Measurements from ENCODE around the gene MIOS.

Gene MIOS

DNA sequence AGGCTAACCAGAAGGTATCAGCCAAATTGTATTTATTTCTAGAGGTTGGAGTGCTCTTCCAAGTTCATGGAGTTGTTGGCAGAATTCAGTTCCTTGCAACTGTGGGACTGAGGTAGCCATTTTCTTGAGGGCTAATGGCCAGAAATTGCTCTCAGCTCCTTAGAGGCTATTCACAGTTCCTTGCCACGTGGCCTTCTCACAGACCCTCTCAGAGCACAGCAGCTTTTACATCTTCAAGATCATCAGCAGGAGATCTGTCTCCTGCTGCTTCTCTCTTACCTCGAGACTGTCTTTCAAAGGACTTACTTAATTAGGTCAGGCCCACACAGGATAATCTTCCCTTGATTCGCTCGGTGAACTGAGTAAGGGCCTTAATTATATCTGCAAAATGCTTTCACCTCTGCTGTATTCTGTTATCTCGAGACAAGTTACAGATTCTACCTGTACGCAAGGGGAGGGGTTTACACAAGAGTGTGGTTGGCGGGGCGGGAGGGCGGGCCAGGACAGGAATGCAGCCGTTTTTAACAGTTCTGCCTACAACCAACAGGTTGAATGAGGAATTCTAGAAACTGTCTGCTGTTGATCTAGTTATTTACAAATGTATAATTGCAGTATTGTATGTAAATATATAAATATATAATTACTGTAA is 15.0 kb downstream of the MIOS start:
- H3K4me1 ChIP-seq (ENCODE audit: insufficient read depth, insufficient read length): no peaks in the 10 kb centered on the region
- peak; percentile 54 for DNase-seq (ENCODE audit: low read depth, low spot score)
- H3K36me3 ChIP-seq (ENCODE audit: insufficient read depth, insufficient read length, low read length): peaks cover 43% of the 10 kb centered on the region
- H3K27me3 ChIP-seq (ENCODE audit: insufficient read depth, insufficient read length): no peaks in the 10 kb centered on the region
- H3K9ac ChIP-seq (ENCODE audit: insufficient read length, low read depth): no peak overlapping the region
- no peak for TF ChIP-seq YY1 (IDR thresholded peaks at IDR 0.05; ENCODE audit: insufficient read depth, insufficient read length)
- no peak for TF ChIP-seq ZNF274 (IDR thresholded peaks at IDR 0.05; ENCODE audit: low read depth, low read length)
- TF ChIP-seq SUZ12 (IDR thresholded peaks at IDR 0.05; ENCODE audit: extremely low read depth, insufficient read depth, insufficient read length): no peak
- H3K4me3 ChIP-seq (ENCODE audit: insufficient read length, low read depth): no peak overlapping the region
- no peaks in the 10 kb centered on the region for H3K9me3 ChIP-seq (ENCODE audit: insufficient read depth, low read length)

- TF ChIP-seq YY1 (IDR thresholded peaks at IDR 0.05; ENCODE audit: insufficient read depth, insufficient read length): no peak
- TF ChIP-seq SUZ12 (IDR thresholded peaks at IDR 0.05; ENCODE audit: extremely low read depth, insufficient read depth, insufficient read length): no peak
- TF ChIP-seq ZNF274 (IDR thresholded peaks at IDR 0.05; ENCODE audit: low read depth, low read length): no peak
- Histone ChIP-seq H3K4me3 (ENCODE audit: insufficient read length, low read depth) (no peak overlapping the region), H3K27me3 (ENCODE audit: insufficient read depth, insufficient read length) (no peaks in the 10 kb centered on the region), H3K36me3 (ENCODE audit: insufficient read depth, insufficient read length, low read length) (peaks cover 36% of the 10 kb centered on the region), H3K9me3 (ENCODE audit: insufficient read depth, low read length) (no peaks in the 10 kb centered on the region), H3K4me1 (ENCODE audit: insufficient read depth, insufficient read length) (no peaks in the 10 kb centered on the region), H3K9ac (ENCODE audit: insufficient read length, low read depth) (no peak overlapping the region)
- no peak for DNase-seq (ENCODE audit: low read depth, low spot score)
These were observed 15.9 kb downstream of the MIOS start for GRCh38 chr7:7582596-7582995.

DNA sequence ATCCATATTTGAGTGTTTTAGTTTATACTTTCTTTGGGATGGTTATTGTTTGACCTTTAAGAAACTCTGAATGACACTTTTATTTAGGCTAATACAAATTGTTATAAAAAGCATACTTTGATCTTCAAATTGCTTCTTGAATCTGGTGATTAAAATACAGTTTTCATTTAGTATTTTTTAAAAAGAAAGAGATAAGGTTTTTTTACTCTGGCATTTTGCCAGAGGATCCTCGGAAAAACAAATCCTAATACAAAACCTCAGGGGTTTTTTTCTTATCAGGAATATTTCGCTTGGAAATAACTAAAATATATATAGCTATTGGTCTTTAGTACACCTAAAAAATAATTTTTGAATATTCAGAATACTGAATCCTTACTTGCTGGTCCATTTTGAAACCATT is 17.0 kb downstream of the MIOS start:
- Histone ChIP-seq H3K36me3 (ENCODE audit: insufficient read depth, insufficient read length, low read length) (peaks cover 37% of the 10 kb centered on the region), H3K4me3 (ENCODE audit: insufficient read length, low read depth) (no peak overlapping the region), H3K9ac (ENCODE audit: insufficient read length, low read depth) (no peak overlapping the region), H3K27me3 (ENCODE audit: insufficient read depth, insufficient read length) (no peaks in the 10 kb centered on the region), H3K9me3 (ENCODE audit: insufficient read depth, low read length) (no peaks in the 10 kb centered on the region), H3K4me1 (ENCODE audit: insufficient read depth, insufficient read length) (no peaks in the 10 kb centered on the region)
- no peak for TF ChIP-seq YY1 (IDR thresholded peaks at IDR 0.05; ENCODE audit: insufficient read depth, insufficient read length)
- TF ChIP-seq ZNF274 (IDR thresholded peaks at IDR 0.05; ENCODE audit: low read depth, low read length): no peak
- DNase-seq (ENCODE audit: low read depth, low spot score): no peak

GRCh38 chr7:7584653-7585052 is 18.0 kb downstream of the MIOS start:
- no peak for TF ChIP-seq ZNF274 (IDR thresholded peaks at IDR 0.05; ENCODE audit: low read depth, low read length)
- TF ChIP-seq YY1 (IDR thresholded peaks at IDR 0.05; ENCODE audit: insufficient read depth, insufficient read length): no peak
- no peak for TF ChIP-seq SUZ12 (IDR thresholded peaks at IDR 0.05; ENCODE audit: extremely low read depth, insufficient read depth, insufficient read length)
- H3K36me3 ChIP-seq (ENCODE audit: insufficient read depth, insufficient read length, low read length): peaks cover 36% of the 10 kb centered on the region

GRCh38 chr7:7585241-7585928 is 18.7 kb downstream of the MIOS start:
- Histone ChIP-seq H3K27me3 (ENCODE audit: insufficient read depth, insufficient read length) (no peaks in the 10 kb centered on the region), H3K4me3 (ENCODE audit: insufficient read length, low read depth) (no peak overlapping the region), H3K9ac (ENCODE audit: insufficient read length, low read depth) (no peak overlapping the region), H3K36me3 (ENCODE audit: insufficient read depth, insufficient read length, low read length) (peaks cover 35% of the 10 kb centered on the region), H3K4me1 (ENCODE audit: insufficient read depth, insufficient read length) (no peaks in the 10 kb centered on the region), H3K9me3 (ENCODE audit: insufficient read depth, low read length) (no peaks in the 10 kb centered on the region)
- TF ChIP-seq SUZ12 (IDR thresholded peaks at IDR 0.05; ENCODE audit: extremely low read depth, insufficient read depth, insufficient read length) (no peak), ZNF274 (IDR thresholded peaks at IDR 0.05; ENCODE audit: low read depth, low read length) (no peak), YY1 (IDR thresholded peaks at IDR 0.05; ENCODE audit: insufficient read depth, insufficient read length) (no peak)
- DNase-seq (ENCODE audit: low read depth, low spot score): no peak

More at GRCh38 chr7:7584653-7585052, 18.0 kb downstream of the MIOS start:
- DNase-seq (ENCODE audit: low read depth, low spot score): no peak
- no peak overlapping the region for H3K9ac ChIP-seq (ENCODE audit: insufficient read length, low read depth)
- H3K27me3 ChIP-seq (ENCODE audit: insufficient read depth, insufficient read length): no peaks in the 10 kb centered on the region
- H3K4me1 ChIP-seq (ENCODE audit: insufficient read depth, insufficient read length): no peaks in the 10 kb centered on the region
- H3K4me3 ChIP-seq (ENCODE audit: insufficient read length, low read depth): no peak overlapping the region
- H3K9me3 ChIP-seq (ENCODE audit: insufficient read depth, low read length): no peaks in the 10 kb centered on the region

DNA sequence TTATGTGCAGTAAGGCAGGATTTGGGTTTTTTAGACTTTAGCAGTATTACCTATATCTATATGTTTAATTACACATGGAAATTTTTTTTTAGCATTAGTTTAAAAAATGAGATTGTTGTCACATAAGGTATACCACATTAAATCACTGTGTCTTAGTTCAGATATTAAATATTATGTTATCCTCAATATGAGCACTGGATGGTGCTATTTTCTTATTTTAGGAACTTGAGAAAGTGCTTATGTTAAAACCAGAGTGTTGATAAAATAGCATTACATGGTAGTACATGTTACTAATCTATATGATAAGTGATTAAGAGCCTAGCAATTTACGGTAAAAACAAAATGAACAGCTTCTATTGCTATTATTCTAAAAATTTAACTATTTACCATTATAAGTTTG is 28.8 kb downstream of the MIOS start:
- Histone ChIP-seq H3K36me3 (ENCODE audit: insufficient read depth, insufficient read length, low read length) (peaks cover 67% of the 10 kb centered on the region), H3K9me3 (ENCODE audit: insufficient read depth, low read length) (peaks cover 7% of the 10 kb centered on the region; the same call in 1 of the 2 replicates), H3K4me1 (ENCODE audit: insufficient read depth, insufficient read length) (no peaks in the 10 kb centered on the region), H3K9ac (ENCODE audit: insufficient read length, low read depth) (no peak overlapping the region), H3K27me3 (ENCODE audit: insufficient read depth, insufficient read length) (no peaks in the 10 kb centered on the region), H3K4me3 (ENCODE audit: insufficient read length, low read depth) (no peak overlapping the region)
- no peak for DNase-seq (ENCODE audit: low read depth, low spot score)
- TF ChIP-seq SUZ12 (IDR thresholded peaks at IDR 0.05; ENCODE audit: extremely low read depth, insufficient read depth, insufficient read length) (no peak), YY1 (IDR thresholded peaks at IDR 0.05; ENCODE audit: insufficient read depth, insufficient read length) (no peak), ZNF274 (IDR thresholded peaks at IDR 0.05; ENCODE audit: low read depth, low read length) (no peak)

- no peak overlapping the region for H3K9ac ChIP-seq (ENCODE audit: insufficient read length, low read depth)
- H3K27me3 ChIP-seq (ENCODE audit: insufficient read depth, insufficient read length): no peaks in the 10 kb centered on the region
- no peak for TF ChIP-seq ZNF274 (IDR thresholded peaks at IDR 0.05; ENCODE audit: low read depth, low read length)
- no peak for TF ChIP-seq YY1 (IDR thresholded peaks at IDR 0.05; ENCODE audit: insufficient read depth, insufficient read length)
- no peak for TF ChIP-seq SUZ12 (IDR thresholded peaks at IDR 0.05; ENCODE audit: extremely low read depth, insufficient read depth, insufficient read length)
- H3K4me1 ChIP-seq (ENCODE audit: insufficient read depth, insufficient read length): no peaks in the 10 kb centered on the region
- no peak for DNase-seq (ENCODE audit: low read depth, low spot score)
- H3K4me3 ChIP-seq (ENCODE audit: insufficient read length, low read depth): no peak overlapping the region
- H3K36me3 ChIP-seq (ENCODE audit: insufficient read depth, insufficient read length, low read length): peaks cover 60% of the 10 kb centered on the region
- H3K9me3 ChIP-seq (ENCODE audit: insufficient read depth, low read length): peaks cover 7% of the 10 kb centered on the region; the same call in 1 of the 2 replicates
These were observed 29.5 kb downstream of the MIOS start for GRCh38 chr7:7596176-7596575.

All from NT2/D1 (cell line).